Retinal pigment epithelial cell (primary cell): ENCODE measurements around the gene SSMEM1.

Source experiments
- DNase-seq: peaks from one replicate; pipeline ENCODE4 v3.0.0-alpha.2; 2010; ENCODE audit warnings: low read depth
- H3K4me3 ChIP-seq: 2 replicates; pipeline ENCODE4 v1.5.1; 2011; ENCODE audit warnings: mild to moderate bottlenecking, low read length, control low read depth, moderate library complexity
- CTCF ChIP-seq: conservative IDR thresholded peaks from 2 replicates; pipeline ENCODE4 v1.5.1; 2011; ENCODE audit warnings: low read depth, low read length, control low read depth, inconsistent platforms

SSMEM1 gene

GRCh38 chr7:130207642-130208041, at the start of gene SSMEM1:
TSS of gene SSMEM1 (plus strand) at chr7:130207860. CDS start at chr7:130207911, 51 bp downstream.
- H3K4me3 ChIP-seq = no peak within 1 kb of the TSS
- DNase-seq = no peak
- no peak for TF ChIP-seq CTCF

- no peak overlapping the region for H3K4me3 ChIP-seq
- TF ChIP-seq CTCF = no peak
Measured at GRCh38 chr7:130160023-130160422, 47.6 kb upstream of the SSMEM1 start.

GRCh38 chr7:130160455-130160854, 47.2 kb upstream of the SSMEM1 start:
- H3K4me3 ChIP-seq = no peak overlapping the region
- no peak for DNase-seq
- no peak for TF ChIP-seq CTCF

More at GRCh38 chr7:130160023-130160422, 47.6 kb upstream of the SSMEM1 start:
- DNase-seq = no peak

- TF ChIP-seq CTCF = no peak
- H3K4me3 ChIP-seq = no peak overlapping the region
- DNase-seq = no peak
Measured at GRCh38 chr7:130162196-130162595, 45.5 kb upstream of the SSMEM1 start.

GRCh38 chr7:130174237-130174959, 33.3 kb upstream of the SSMEM1 start:
- DNase-seq = no peak
- no peak for TF ChIP-seq CTCF
- H3K4me3 ChIP-seq = no peak overlapping the region

- H3K4me3 ChIP-seq = no peak overlapping the region
- DNase-seq = no peak
- no peak for TF ChIP-seq CTCF
Measured at GRCh38 chr7:130178251-130178650, 29.4 kb upstream of the SSMEM1 start.

- no peak overlapping the region for H3K4me3 ChIP-seq
- TF ChIP-seq CTCF = no peak
- no peak for DNase-seq
Measured at GRCh38 chr7:130179631-130180030, 28.0 kb upstream of the SSMEM1 start.
